HepG2 (cell line): ENCODE results near the gene DUT. TPM values are rescaled to one million over a fixed set of nuclear protein-coding genes. Genes with fewer than 3 reads are reported as not detected.

Experiments used
- ATAC-seq: fragments of 200-7000 bp; cut with Tn5 transposase; 3 replicates; pipeline ENCODE4 v1.9.1; 2020; ENCODE audit warnings: mild to moderate bottlenecking, moderate library complexity
- BruUV-seq: library from RNA; stranded (reverse); fragments of 400-500 nt; replicated peaks from 2 replicates; lab custom pipeline; 2021; lab: Mats Ljungman, UMichigan
- CTCF ChIA-PET: fragments of 300-600 bp; formaldehyde crosslinking; extraction: SDS; loops from one replicate; lab custom pipeline; 2021; ENCODE audit warnings: low total read pairs, inconsistent platforms, low intra/inter-chr PET ratio; lab: Yijun Ruan, JAX
- POLR2A ChIA-PET: fragments of 350-600 bp; sonication (Branson Sonifier 250); formaldehyde crosslinking; loops from one replicate; lab custom pipeline; 2020; ENCODE audit warnings: antibody characterized with exemption, inconsistent platforms; lab: Yijun Ruan, JAX
- DNase-seq: peaks from one replicate; pipeline ENCODE4 v3.0.0-alpha.2; 2015; ENCODE audit warnings: low spot score
- FAIRE-seq: peaks from 3 replicates; lab custom pipeline; 2011; peaks lifted over from hg19 to GRCh38; lab: Jason Lieb, UNC
- H2AFZ ChIP-seq: one replicate; pipeline ENCODE4 v1.6.1; 2011; ENCODE audit warnings: low read length, inconsistent platforms
- H3K27ac ChIP-seq: fragments of 300-600 bp; 3 replicates; pipeline ENCODE4 v1.8.0; 2011; ENCODE audit warnings: mixed run types, mild to moderate bottlenecking, mixed read lengths, low read length, inconsistent platforms; ENCODE audit not compliant: insufficient read depth; ENCODE audit errors: extremely low read length
- H3K27me3 ChIP-seq, 2 experiments: fragments of 200-600 bp in 1 of 2; 2 replicates in 1 of 2; 3 replicates in 1 of 2; pipeline versions ENCODE4 v1.6.0 to v1.8.0; 2011; ENCODE audit warnings: low read length in 2 of 2, mild to moderate bottlenecking in 2 of 2, moderate library complexity in 2 of 2, inconsistent platforms in 1 of 2; ENCODE audit not compliant: insufficient read depth in 2 of 2, control insufficient read depth in 1 of 2
- H3K36me3 ChIP-seq, 2 experiments: fragments of 200-600 bp in 1 of 2; replicated peaks in 1 of 2; 2 replicates in 1 of 2; 3 replicates in 1 of 2; pipeline versions ENCODE4 v1.5.1 to v1.8.0; 2011; ENCODE audit warnings: low read length in 2 of 2, inconsistent platforms in 1 of 2; ENCODE audit not compliant: insufficient read depth in 2 of 2, control insufficient read depth in 1 of 2
- H3K4me1 ChIP-seq: 2 replicates; pipeline ENCODE4 v1.5.1; 2012; ENCODE audit warnings: low read length, inconsistent platforms; ENCODE audit not compliant: insufficient read depth
- H3K4me2 ChIP-seq: 2 replicates; pipeline ENCODE4 v1.6.0; 2011; ENCODE audit warnings: low read depth, low read length, inconsistent platforms
- H3K4me3 ChIP-seq, 3 experiments: fragments of 200-600 bp in 1 of 3; sonication (generic), shearing (Covaris generic) in 1 of 3; replicated peaks in 1 of 3; 2 replicates each; pipeline ENCODE4 v1.5.1; 2011 to 2016; ENCODE audit warnings: low read length in 3 of 3, inconsistent platforms in 2 of 3, low read depth in 2 of 3, mild to moderate bottlenecking in 2 of 3, control low read depth in 1 of 3, mixed read lengths in 1 of 3; ENCODE audit not compliant: insufficient read depth in 1 of 3
- H3K79me2 ChIP-seq: one replicate; pipeline ENCODE4 v1.6.1; 2011; ENCODE audit warnings: low read length, inconsistent platforms; ENCODE audit not compliant: insufficient read depth
- H3K9ac ChIP-seq: 2 replicates; pipeline ENCODE4 v1.6.0; 2011; ENCODE audit warnings: mild to moderate bottlenecking, low read depth, low read length, inconsistent platforms; ENCODE audit not compliant: insufficient read depth
- H3K9me3 ChIP-seq: 2 replicates; pipeline ENCODE4 v1.5.1; 2012; ENCODE audit warnings: mild to moderate bottlenecking, low read length
- H4K20me1 ChIP-seq: 2 replicates; pipeline ENCODE4 v1.6.0; 2011; ENCODE audit warnings: inconsistent platforms, mild to moderate bottlenecking, low read length, moderate library complexity; ENCODE audit not compliant: insufficient read depth
- CREM ChIP-seq, 2 experiments: sonication (generic) in 1 of 2; formaldehyde crosslinking in 1 of 2; IDR thresholded peaks; 2 replicates each; pipeline versions ENCODE4 v1.4.0 to v1.6.1; 2016 to 2020; ENCODE audit warnings: antibody characterized with exemption in 1 of 2, mild to moderate bottlenecking in 1 of 2, missing genetic modification reagents in 1 of 2
- GABPB1 ChIP-seq: IDR thresholded peaks from 2 replicates; pipeline ENCODE4 v1.6.1; 2016; ENCODE audit warnings: mild to moderate bottlenecking, missing genetic modification reagents, moderate library complexity, missing compliant biosample characterization
- MBNL3 ChIP-seq: fragments of 250-450 bp; sonication (Bioruptor Pico); conservative IDR thresholded peaks from 2 replicates; pipeline ENCODE4 v1.8.0; 2022; ENCODE audit warnings: mild to moderate bottlenecking, inconsistent platforms
- RFXANK ChIP-seq: IDR thresholded peaks from 2 replicates; pipeline ENCODE4 v1.6.1; 2016
- SNAPC4 ChIP-seq: sonication (generic); formaldehyde crosslinking; IDR thresholded peaks from 2 replicates; pipeline ENCODE4 v1.4.0; 2020; ENCODE audit warnings: mild to moderate bottlenecking, missing genetic modification reagents
- SOX5 ChIP-seq: IDR thresholded peaks from 2 replicates; pipeline ENCODE4 v1.6.1; 2016; ENCODE audit warnings: borderline replicate concordance
- SYNCRIP ChIP-seq: fragments of 200-400 bp; formaldehyde crosslinking; IDR thresholded peaks from 2 replicates; pipeline ENCODE4 v1.6.1; 2018; ENCODE audit warnings: mild to moderate bottlenecking, low read depth, low read length; ENCODE audit not compliant: insufficient read depth
- TCF7 ChIP-seq: sonication (generic); IDR thresholded peaks from 2 replicates; pipeline ENCODE4 v1.6.1; 2016; ENCODE audit warnings: antibody characterized with exemption, low read depth
- THAP7 ChIP-seq: sonication (generic); formaldehyde crosslinking; IDR thresholded peaks from 2 replicates; pipeline ENCODE4 v1.8.1; 2023; ENCODE audit warnings: mild to moderate bottlenecking, missing genetic modification reagents
- ZFP36L2 ChIP-seq: sonication (generic); formaldehyde crosslinking; IDR thresholded peaks from 2 replicates; pipeline ENCODE4 v1.4.0; 2020; ENCODE audit warnings: missing genetic modification reagents
- ZNF512 ChIP-seq: sonication (generic); formaldehyde crosslinking; IDR thresholded peaks from 2 replicates; pipeline ENCODE4 v1.4.0; 2020; ENCODE audit warnings: mild to moderate bottlenecking, missing genetic modification reagents
- WGBS: methylation state at CpG from one replicate; pipeline ENCODE4 v1.1.6; 2017; ENCODE audit warnings: low lambda C conversion rate; 5-methylcytosine and 5-hydroxymethylcytosine counted together
- in situ Hi-C: cut with HindIII; loops from 2 replicates; pipeline ENCODE4 v1.10.0; 2017; ENCODE audit warnings: low pct_unique_long_range_greater_than_20kb; ENCODE audit not compliant: extremely low pct_ligation_motif_present
- intact Hi-C: fragments of 100-400 bp; cut with micrococcal nuclease; formaldehyde crosslinking; loops from one replicate; pipeline ENCODE4 v1.10.0; 2022; ENCODE audit not compliant: unreplicated experiment
- polyA plus RNA-seq, 8 experiments: library from polyadenylated mRNA; depleted of rRNA in 3 of 8; stranded (reverse) in 7 of 8; unstranded in 1 of 8; fragments of >200 nt; fragmentation: Illumina TruSeq in 4 of 8; extraction: Trizol in 4 of 8; gene quantifications; 2 replicates each; pipeline versions ENCODE4 v1.2.1 to v1.2.3, GENCODE V29; 2011 to 2016; ENCODE audit warnings: low read depth in 4 of 8, missing spikeins in 1 of 8, mixed read lengths in 1 of 8; ENCODE audit not compliant: insufficient read depth in 1 of 8
- total RNA-seq, 5 experiments: library from RNA; depleted of rRNA; stranded (reverse); fragments of >200 nt; fragmentation: Illumina TruSeq; extraction: Trizol; gene quantifications; 2 replicates each; pipeline ENCODE4 v1.2.3, GENCODE V29; 2016; ENCODE audit warnings: low read depth in 1 of 5
- TF ChIP-seq, protein P1 (sequence below): IDR thresholded peaks from 2 replicates; pipeline ENCODE4 v1.6.1; 2012; ENCODE audit warnings: inconsistent platforms

Gene DUT
- total and polyA plus RNA-seq, 2 of the 13 experiments (the other 11 are each of a cell fraction or from before 2014, with no cell fraction given) = 36.7 to 131 TPM

GRCh38 chr15:48315041-48315440 lies 16.2 kb upstream of the DUT start (continued):
- TF ChIP-seq, protein P1, sequence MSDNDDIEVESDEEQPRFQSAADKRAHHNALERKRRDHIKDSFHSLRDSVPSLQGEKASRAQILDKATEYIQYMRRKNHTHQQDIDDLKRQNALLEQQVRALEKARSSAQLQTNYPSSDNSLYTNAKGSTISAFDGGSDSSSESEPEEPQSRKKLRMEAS = no peak
- TF ChIP-seq ZFP36L2 (CRISPR knock-in tag) (no peak), SOX5 (CRISPR knock-in tag) (no peak), RFXANK (CRISPR knock-in tag) (no peak), THAP7 (no peak), TCF7 (no peak), CREM (IDR thresholded peaks at IDR 0.05) (no peak), CREM (CRISPR knock-in tag; IDR thresholded peaks at IDR 0.05) (no peak)

GRCh38 chr15:48317221-48317620 lies 14.0 kb upstream of the DUT start:
- Histone ChIP-seq H3K27me3 (peaks cover 0 to 12% of the 10 kb centered on the region in 2 experiments; a peak in 2 of 5 replicates), H3K4me2 (no peak overlapping the region), H3K27ac (no peak overlapping the region), H3K36me3 (no peaks in the 10 kb centered on the region), H3K4me3 (no peak overlapping the region), H3K9ac (no peak overlapping the region), H4K20me1 (no peaks in the 10 kb centered on the region), H3K9me3 (no peaks in the 10 kb centered on the region), H2AFZ (no peak overlapping the region), H3K79me2 (no peaks in the 10 kb centered on the region)
- DNase-seq (no peak), FAIRE-seq (no peak)
- POLR2A ChIA-PET = no interaction called here
- CTCF ChIA-PET = no interaction called here
- BruUV-seq = no TSS peak
- in situ Hi-C loops = no loop called here
- no peak for TF ChIP-seq SYNCRIP
- TF ChIP-seq ZNF512 (CRISPR knock-in tag) = no peak
- TF ChIP-seq MBNL3 (CRISPR knock-in tag) = no peak
- TF ChIP-seq GABPB1 (CRISPR knock-in tag) = no peak
- TF ChIP-seq SNAPC4 (CRISPR knock-in tag) = no peak
- TF ChIP-seq, all 625 proteins: peak for 0
- H3K4me1 ChIP-seq = no peaks in the 10 kb centered on the region
- WGBS = 52% methylated on average over 2 of the region's 2 CpGs
- no peak for ATAC-seq
- intact Hi-C loops = no loop called here
